OCI-LY1 (cell line): Measurements from ENCODE around the gene TCF4.

Experiments used
- H2AFZ ChIP-seq: fragments of 200-600 bp; sonication (generic), shearing (Covaris generic); 2 replicates; pipeline ENCODE4 v1.6.0; 2014; ENCODE audit warnings: antibody characterized with exemption, mild to moderate bottlenecking, low read length
- H3F3A ChIP-seq: fragments of 200-600 bp; sonication (generic), shearing (Covaris generic); 2 replicates; pipeline ENCODE4 v1.6.0; 2014; ENCODE audit warnings: mild to moderate bottlenecking, antibody characterized with exemption, low read length, moderate library complexity; ENCODE audit not compliant: insufficient read depth
- H3K27ac ChIP-seq: fragments of 200-600 bp; sonication (generic); 2 replicates; pipeline ENCODE4 v1.5.1; 2014; ENCODE audit warnings: low read length, mixed run types, mild to moderate bottlenecking, low read depth; ENCODE audit not compliant: poor library complexity, severe bottlenecking
- H3K27me3 ChIP-seq: fragments of 200-600 bp; sonication (generic); 2 replicates; pipeline ENCODE4 v1.6.0; 2014; ENCODE audit warnings: antibody characterized with exemption, mild to moderate bottlenecking, low read length, moderate library complexity; ENCODE audit not compliant: insufficient read depth
- H3K36me3 ChIP-seq: fragments of 200-600 bp; sonication (generic); 2 replicates; pipeline ENCODE4 v1.6.1; 2014; ENCODE audit warnings: mild to moderate bottlenecking, antibody characterized with exemption, low read length, moderate library complexity, mixed read lengths; ENCODE audit not compliant: insufficient read depth
- H3K4me1 ChIP-seq: fragments of 200-600 bp; sonication (generic); 2 replicates; pipeline ENCODE4 v1.5.1; 2014; ENCODE audit warnings: mild to moderate bottlenecking, low read length, moderate library complexity; ENCODE audit not compliant: insufficient read depth, severe bottlenecking
- H3K4me2 ChIP-seq: fragments of 200-600 bp; sonication (generic), shearing (Covaris generic); 2 replicates; pipeline ENCODE4 v1.6.1; 2014; ENCODE audit warnings: low read length
- H3K4me3 ChIP-seq: fragments of 200-600 bp; sonication (generic); 2 replicates; pipeline ENCODE4 v1.5.1; 2014; ENCODE audit warnings: low read length, low read depth, mild to moderate bottlenecking, mixed read lengths; ENCODE audit not compliant: poor library complexity, severe bottlenecking
- H3K79me2 ChIP-seq: fragments of 200-600 bp; shearing (Covaris generic); 2 replicates; pipeline ENCODE4 v1.6.1; 2016; ENCODE audit warnings: mixed run types, low read length, mixed read lengths; ENCODE audit not compliant: insufficient read depth
- H3K9ac ChIP-seq: fragments of 200-600 bp; sonication (generic), shearing (Covaris generic); 2 replicates; pipeline ENCODE4 v1.6.1; 2014; ENCODE audit warnings: mild to moderate bottlenecking, low read length, mixed read lengths
- H3K9me2 ChIP-seq: fragments of 200-600 bp; sonication (generic), shearing (Covaris generic); 2 replicates; pipeline ENCODE4 v1.6.1; 2014; ENCODE audit warnings: low read depth, mild to moderate bottlenecking, low read length, mixed read lengths
- H3K9me3 ChIP-seq: fragments of 200-600 bp; shearing (Covaris generic); 2 replicates; pipeline ENCODE4 v1.6.1; 2014; ENCODE audit warnings: low read length, mixed read lengths
- H4K20me1 ChIP-seq: fragments of 200-600 bp; sonication (generic), shearing (Covaris generic); 2 replicates; pipeline ENCODE4 v1.6.0; 2016; ENCODE audit warnings: mild to moderate bottlenecking, low read length; ENCODE audit not compliant: insufficient read depth
- CTCF ChIP-seq: fragments of 200-600 bp; sonication (generic), shearing (Covaris generic); IDR thresholded peaks from 2 replicates; pipeline ENCODE4 v1.5.1; 2017; ENCODE audit warnings: mild to moderate bottlenecking, antibody characterized with exemption, low read length, moderate library complexity, mixed read lengths
- EZH2 ChIP-seq: fragments of 200-600 bp; sonication (generic), shearing (Covaris generic); IDR thresholded peaks from 2 replicates; pipeline ENCODE4 v1.8.0; 2017; ENCODE audit warnings: borderline replicate concordance, mixed run types, mild to moderate bottlenecking, antibody characterized with exemption, low read length, moderate library complexity, mixed read lengths

TCF4 gene

GRCh38 chr18:55500316-55501086, 87.5 kb downstream of the TCF4 start:
- Histone ChIP-seq H3K4me2 (peak overlapping the region; percentile 33; the same call in 1 of the 2 replicates), H3K4me1 (peaks cover 93% of the 10 kb centered on the region), H3K27ac (peak overlapping the region; percentile 81), H3K27me3 (no peaks in the 10 kb centered on the region), H3F3A (no peaks in the 10 kb centered on the region), H2AFZ (no peak overlapping the region), H3K4me3 (no peak overlapping the region), H3K9ac (0 out of 2 replicates have a peak overlapping the region, but pooled peaks have one; percentile 9), H3K36me3 (no peaks in the 10 kb centered on the region), H3K9me3 (no peaks in the 10 kb centered on the region), H3K79me2 (peaks cover 43% of the 10 kb centered on the region), H4K20me1 (no peaks in the 10 kb centered on the region), H3K9me2 (no peaks in the 10 kb centered on the region)
- TF ChIP-seq EZH2: no peak
- TF ChIP-seq CTCF: no peak

GRCh38 chr18:55499526-55499925, 88.5 kb downstream of the TCF4 start:
- TF ChIP-seq CTCF (no peak), EZH2 (no peak)
- H3K27ac ChIP-seq: peak overlapping the region; percentile 81
- H3F3A ChIP-seq: no peaks in the 10 kb centered on the region
- H3K9ac ChIP-seq: no peak overlapping the region
- H3K4me1 ChIP-seq: peaks cover 100% of the 10 kb centered on the region
- no peaks in the 10 kb centered on the region for H3K36me3 ChIP-seq
- no peaks in the 10 kb centered on the region for H3K27me3 ChIP-seq
- H4K20me1 ChIP-seq: no peaks in the 10 kb centered on the region
- no peak overlapping the region for H2AFZ ChIP-seq
- H3K79me2 ChIP-seq: peaks cover 41% of the 10 kb centered on the region
- no peaks in the 10 kb centered on the region for H3K9me3 ChIP-seq
- no peak overlapping the region for H3K4me3 ChIP-seq
- no peaks in the 10 kb centered on the region for H3K9me2 ChIP-seq
- no peak overlapping the region for H3K4me2 ChIP-seq

- TF ChIP-seq EZH2 (no peak), CTCF (no peak)
- Histone ChIP-seq H3K9me2 (no peaks in the 10 kb centered on the region), H3K9ac (no peak overlapping the region), H3F3A (no peaks in the 10 kb centered on the region), H3K4me2 (peak overlapping the region; percentile 10; the same call in 1 of the 2 replicates), H3K27ac (peak overlapping the region; percentile 81), H3K79me2 (peaks cover 39% of the 10 kb centered on the region), H2AFZ (no peak overlapping the region), H4K20me1 (no peaks in the 10 kb centered on the region), H3K27me3 (no peaks in the 10 kb centered on the region), H3K9me3 (no peaks in the 10 kb centered on the region), H3K4me3 (no peak overlapping the region), H3K36me3 (no peaks in the 10 kb centered on the region), H3K4me1 (peaks cover 100% of the 10 kb centered on the region)
Observed at GRCh38 chr18:55497825-55498403, 90.1 kb downstream of the TCF4 start.
